Ramos (cell line): ENCODE results near the gene FAM151A.
"Not testable (repeated sequence)": the region's sequence is repeated elsewhere in the genome, so short reads cannot be mapped to it uniquely, and the experiment has no call there.

ENCODE experiments used
- in situ Hi-C: fragments of 300-500 bp; cut with MboI; formaldehyde crosslinking; loops from one replicate; pipeline ENCODE4 v1.14.3; 2022; ENCODE audit warnings: low sequenced_read_pairs; ENCODE audit not compliant: unreplicated experiment

The FAM151A gene

GRCh38 chr1:54640361-54640760 lies 17.0 kb upstream of the FAM151A start:
- in situ Hi-C loops = no loop called here

GRCh38 chr1:54636461-54637446 lies 13.4 kb upstream of the FAM151A start:
- in situ Hi-C loops = not testable (repeated sequence)

- in situ Hi-C loops = not testable (repeated sequence)
Measured at GRCh38 chr1:54635804-54636203, 12.5 kb upstream of the FAM151A start.

GRCh38 chr1:54627196-54627595 lies 3.9 kb upstream of the FAM151A start:
- in situ Hi-C loops = no loop called here

GRCh38 chr1:54624466-54625464 lies 1.4 kb upstream of the FAM151A start:
- in situ Hi-C loops = no loop called here

- in situ Hi-C loops = no loop called here
Measured at GRCh38 chr1:54619749-54620148, 3.6 kb downstream of the FAM151A start.

GRCh38 chr1:54615531-54616279 lies 7.6 kb downstream of the FAM151A start:
- in situ Hi-C loops = no loop called here

- in situ Hi-C loops = no loop called here
Measured at GRCh38 chr1:54614563-54614962, 8.8 kb downstream of the FAM151A start.

- in situ Hi-C loops = no loop called here
Measured at GRCh38 chr1:54614024-54614423, 9.3 kb downstream of the FAM151A start.

- in situ Hi-C loops = no loop called here
Measured at GRCh38 chr1:54611621-54612020, 11.7 kb downstream of the FAM151A start.

- in situ Hi-C loops = no loop called here
Measured at GRCh38 chr1:54610601-54611580, 12.4 kb downstream of the FAM151A start.

- in situ Hi-C loops = no loop called here
Measured at GRCh38 chr1:54610048-54610447, 13.3 kb downstream of the FAM151A start.

GRCh38 chr1:54609301-54609921 lies 13.9 kb downstream of the FAM151A start:
- in situ Hi-C loops = no loop called here

GRCh38 chr1:54608566-54609230 lies 14.6 kb downstream of the FAM151A start:
- in situ Hi-C loops = no loop called here

- in situ Hi-C loops = no loop called here
Measured at GRCh38 chr1:54607821-54608565, 15.3 kb downstream of the FAM151A start.

GRCh38 chr1:54606990-54607325 lies 16.4 kb downstream of the FAM151A start:
- in situ Hi-C loops = no loop called here
